ENCODE results near the gene ADAM8. TPM values are rescaled to one million over a fixed set of nuclear protein-coding genes. Genes with fewer than 3 reads are reported as not detected.
A peak's percentile ranks its signal among the peaks of the same experiment; 100 is the strongest.
"Not testable (repeated sequence)": the region's sequence is repeated elsewhere in the genome, so short reads cannot be mapped to it uniquely, and the experiment has no call there.

The ADAM8 gene
- total RNA-seq, 2 donors from 2014 or later: 3.4 to 4.6 TPM

- Histone ChIP-seq H3K27me3 (peaks cover 0 to 32% of the 10 kb centered on the region in 2 donors), H3K4me1 (peaks cover 21% of the 10 kb centered on the region), H3K36me3 (replicated peaks in 1 of 2; ENCODE audit: insufficient read depth in 1 of 2, low read depth in 2 of 2) (no peaks in the 10 kb centered on the region), H3K27ac (no peak overlapping the region), H3K9me3 (no peaks in the 10 kb centered on the region), H3K4me3 (no peak overlapping the region)
- intact Hi-C loops (cut with DNase I): no loop called here
- DNase-seq (peak; percentile 72 to 88 (median 84)), ATAC-seq (peak; percentile 79)
- WGBS, 2 donors: 0 to 4% methylated on average over 1 to 12 of the region's 13 CpGs
- TF ChIP-seq POLR2A (IDR thresholded peaks at IDR 0.05): no peak
- TF ChIP-seq CTCF (IDR thresholded peaks at IDR 0.05): no peak
Observed at GRCh38 chr10:133324198-133324792, 47.6 kb upstream of the ADAM8 start.

- intact Hi-C loops (cut with DNase I): not testable (repeated sequence)
Observed at GRCh38 chr10:133322064-133322709, 45.5 kb upstream of the ADAM8 start.

GRCh38 chr10:133320852-133321422 is 44.3 kb upstream of the ADAM8 start:
- H3K27me3 ChIP-seq; DNase-seq; H3K9me3 ChIP-seq; intact Hi-C loops (cut with DNase I); H3K27ac ChIP-seq; ATAC-seq; H3K4me3 ChIP-seq; H3K36me3 ChIP-seq (replicated peaks in 1 of 2; ENCODE audit: insufficient read depth in 1 of 2, low read depth in 2 of 2): not testable (repeated sequence)
- H3K4me1 ChIP-seq: peaks cover 20% of the 10 kb centered on the region
- WGBS, 2 donors: 91 to 96% methylated on average over 6 of the region's 6 CpGs

More at GRCh38 chr10:133322064-133322709, 45.5 kb upstream of the ADAM8 start:
- not testable (repeated sequence) for H3K9me3 ChIP-seq; DNase-seq; ATAC-seq; H3K36me3 ChIP-seq (replicated peaks in 1 of 2; ENCODE audit: insufficient read depth in 1 of 2, low read depth in 2 of 2); H3K4me3 ChIP-seq; H3K27ac ChIP-seq
- WGBS, 2 donors: 72 to 78% methylated on average over 12 of the region's 14 CpGs
- peaks cover 27% of the 10 kb centered on the region for H3K4me1 ChIP-seq
- peaks cover 0 to 17% of the 10 kb centered on the region in 2 donors for H3K27me3 ChIP-seq

- no peaks in the 10 kb centered on the region for H3K27me3 ChIP-seq
- H3K9me3 ChIP-seq: no peaks in the 10 kb centered on the region
- peak; percentile 93 for ATAC-seq
- H3K36me3 ChIP-seq (replicated peaks in 1 of 2; ENCODE audit: insufficient read depth in 1 of 2, low read depth in 2 of 2): no peaks in the 10 kb centered on the region
- DNase-seq: peak; percentile 67 to 77 (median 68)
- TF ChIP-seq CTCF (IDR thresholded peaks at IDR 0.05) (peak; percentile 65 to 81 (median 72)), POLR2A (IDR thresholded peaks at IDR 0.05) (no peak)
- intact Hi-C loops (cut with DNase I): no loop called here
- no peak overlapping the region for H3K27ac ChIP-seq
- H3K4me1 ChIP-seq: peaks cover 11% of the 10 kb centered on the region
- no peak overlapping the region for H3K4me3 ChIP-seq
- 6 to 11% methylated on average over 17 to 50 of the region's 51 CpGs for WGBS, 2 donors
Observed at GRCh38 chr10:133318494-133319127, 41.9 kb upstream of the ADAM8 start.

GRCh38 chr10:133316732-133317131 is 40.1 kb upstream of the ADAM8 start:
- ATAC-seq: no peak
- no peak overlapping the region for H3K4me3 ChIP-seq
- H3K9me3 ChIP-seq: no peaks in the 10 kb centered on the region
- 66 to 84% methylated on average over 3 to 6 of the region's 7 CpGs for WGBS, 2 donors
- DNase-seq: no peak
- intact Hi-C loops (cut with DNase I): no loop called here
- H3K27me3 ChIP-seq: no peaks in the 10 kb centered on the region
- TF ChIP-seq POLR2A (IDR thresholded peaks at IDR 0.05): no peak
- TF ChIP-seq CTCF (IDR thresholded peaks at IDR 0.05): no peak
- no peaks in the 10 kb centered on the region for H3K36me3 ChIP-seq (replicated peaks in 1 of 2; ENCODE audit: insufficient read depth in 1 of 2, low read depth in 2 of 2)
- H3K27ac ChIP-seq: no peak overlapping the region
- peaks cover 11% of the 10 kb centered on the region for H3K4me1 ChIP-seq

Data from body of pancreas (tissue), 4 donors.